ENCODE results near the gene HELZ. TPM values are rescaled to one million over a fixed set of nuclear protein-coding genes. Genes with fewer than 3 reads are reported as not detected.

Gene HELZ
- total and polyA plus RNA-seq, 2 experiments from 2014 or later, result 27.6 to 31.7 TPM

DNA sequence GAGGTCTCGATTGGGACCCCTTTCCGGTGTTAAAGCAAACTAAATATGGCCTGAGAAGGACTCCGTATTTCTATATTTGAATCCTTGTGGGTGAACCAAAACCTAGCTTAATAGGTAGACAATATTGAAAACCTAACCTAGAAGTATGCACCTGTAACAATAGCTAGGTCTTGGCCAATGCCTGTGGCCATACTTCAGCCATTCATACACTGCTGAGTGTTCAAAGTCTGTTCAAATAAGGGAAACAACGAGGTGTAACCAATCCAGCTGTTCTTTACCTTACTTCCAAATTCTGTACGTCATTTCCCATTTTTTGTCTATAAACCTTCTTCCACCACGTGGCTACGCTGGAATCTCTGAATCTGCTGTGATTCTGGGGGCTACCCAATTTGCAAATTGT lies 34.1 kb upstream of the HELZ start:
- DNase-seq (ENCODE audit: low read depth in 1 of 2, low spot score in 1 of 2), result no peak
- H3K27me3 ChIP-seq, result no peaks in the 10 kb centered on the region
- H3K9me3 ChIP-seq (ENCODE audit: low read depth), result no peaks in the 10 kb centered on the region
- H3K36me3 ChIP-seq, result no peaks in the 10 kb centered on the region
- H3K4me1 ChIP-seq (ENCODE audit: low read depth), result no peaks in the 10 kb centered on the region
- no peak overlapping the region for H3K27ac ChIP-seq
- no peak overlapping the region for H3K4me3 ChIP-seq
- TF ChIP-seq, protein P1, sequence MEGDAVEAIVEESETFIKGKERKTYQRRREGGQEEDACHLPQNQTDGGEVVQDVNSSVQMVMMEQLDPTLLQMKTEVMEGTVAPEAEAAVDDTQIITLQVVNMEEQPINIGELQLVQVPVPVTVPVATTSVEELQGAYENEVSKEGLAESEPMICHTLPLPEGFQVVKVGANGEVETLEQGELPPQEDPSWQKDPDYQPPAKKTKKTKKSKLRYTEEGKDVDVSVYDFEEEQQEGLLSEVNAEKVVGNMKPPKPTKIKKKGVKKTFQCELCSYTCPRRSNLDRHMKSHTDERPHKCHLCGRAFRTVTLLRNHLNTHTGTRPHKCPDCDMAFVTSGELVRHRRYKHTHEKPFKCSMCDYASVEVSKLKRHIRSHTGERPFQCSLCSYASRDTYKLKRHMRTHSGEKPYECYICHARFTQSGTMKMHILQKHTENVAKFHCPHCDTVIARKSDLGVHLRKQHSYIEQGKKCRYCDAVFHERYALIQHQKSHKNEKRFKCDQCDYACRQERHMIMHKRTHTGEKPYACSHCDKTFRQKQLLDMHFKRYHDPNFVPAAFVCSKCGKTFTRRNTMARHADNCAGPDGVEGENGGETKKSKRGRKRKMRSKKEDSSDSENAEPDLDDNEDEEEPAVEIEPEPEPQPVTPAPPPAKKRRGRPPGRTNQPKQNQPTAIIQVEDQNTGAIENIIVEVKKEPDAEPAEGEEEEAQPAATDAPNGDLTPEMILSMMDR (IDR thresholded peaks at IDR 0.05; ENCODE audit: low read depth, low read length), result no peak

- H3K27ac ChIP-seq, result no peak overlapping the region
- TF ChIP-seq, protein P1 (IDR thresholded peaks at IDR 0.05; ENCODE audit: low read depth, low read length), result no peak
- no peaks in the 10 kb centered on the region for H3K4me1 ChIP-seq (ENCODE audit: low read depth)
- no peak overlapping the region for H3K4me3 ChIP-seq
- DNase-seq (ENCODE audit: low read depth in 1 of 2, low spot score in 1 of 2), result no peak
- H3K36me3 ChIP-seq, result no peaks in the 10 kb centered on the region
- no peaks in the 10 kb centered on the region for H3K9me3 ChIP-seq (ENCODE audit: low read depth)
- H3K27me3 ChIP-seq, result no peaks in the 10 kb centered on the region
Observed at GRCh38 chr17:67278363-67278762, 33.4 kb upstream of the HELZ start.

DNA sequence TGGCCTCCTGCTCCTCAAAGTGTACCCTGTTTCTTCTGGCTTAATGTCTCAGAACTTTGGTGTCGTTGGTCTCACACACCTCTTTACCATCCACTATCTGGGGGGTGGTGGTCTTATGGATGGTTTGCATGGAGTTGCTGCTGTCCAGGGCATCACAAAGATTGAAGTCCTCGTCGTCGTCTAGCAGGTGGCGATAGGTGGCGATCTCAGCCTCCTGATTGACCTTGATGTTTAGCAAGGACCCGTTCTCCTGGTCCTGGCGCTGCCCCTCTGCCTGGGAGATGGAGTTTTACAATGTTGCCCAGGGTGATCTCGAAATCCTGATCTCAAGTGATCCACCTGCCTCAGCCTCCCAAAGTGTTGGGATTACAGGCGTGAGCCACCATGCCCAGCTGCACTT lies 31.1 kb upstream of the HELZ start:
- H3K27ac ChIP-seq, result no peak overlapping the region
- TF ChIP-seq, protein P1 (IDR thresholded peaks at IDR 0.05; ENCODE audit: low read depth, low read length), result no peak
- peak in 1 of 2 donors; percentile 18 for DNase-seq (ENCODE audit: low read depth in 1 of 2, low spot score in 1 of 2)

DNA sequence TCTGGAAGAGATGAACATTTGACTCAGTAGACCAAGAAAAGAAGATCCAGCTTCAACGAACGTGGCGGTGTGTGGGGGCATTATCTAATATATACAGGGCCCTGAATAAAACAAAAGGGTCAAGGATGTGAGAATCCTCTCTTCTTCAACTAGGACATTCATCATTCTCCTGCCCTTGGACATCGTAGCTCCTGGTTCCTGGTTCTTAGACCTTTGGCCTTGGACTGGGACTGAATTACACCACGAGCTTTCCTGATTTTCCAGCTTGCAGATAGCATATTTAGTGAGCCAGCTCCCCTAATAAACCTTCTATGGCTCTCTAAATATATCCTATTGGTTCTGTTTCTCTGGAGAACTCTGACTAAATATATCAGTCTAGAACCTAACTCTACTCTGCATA lies 29.5 kb upstream of the HELZ start:
- no peak overlapping the region for H3K4me3 ChIP-seq
- no peak for DNase-seq (ENCODE audit: low read depth in 1 of 2, low spot score in 1 of 2)
- TF ChIP-seq, protein P1 (IDR thresholded peaks at IDR 0.05; ENCODE audit: low read depth, low read length), result no peak
- H3K36me3 ChIP-seq, result no peaks in the 10 kb centered on the region
- no peaks in the 10 kb centered on the region for H3K9me3 ChIP-seq (ENCODE audit: low read depth)
- no peaks in the 10 kb centered on the region for H3K4me1 ChIP-seq (ENCODE audit: low read depth)
- H3K27ac ChIP-seq, result no peak overlapping the region
- H3K27me3 ChIP-seq, result no peaks in the 10 kb centered on the region

More for the DNA sequence above, 31.1 kb upstream of the HELZ start:
- H3K4me3 ChIP-seq, result no peak overlapping the region
- no peaks in the 10 kb centered on the region for H3K9me3 ChIP-seq (ENCODE audit: low read depth)
- H3K27me3 ChIP-seq, result no peaks in the 10 kb centered on the region
- no peaks in the 10 kb centered on the region for H3K4me1 ChIP-seq (ENCODE audit: low read depth)
- H3K36me3 ChIP-seq, result no peaks in the 10 kb centered on the region

- no peak for DNase-seq (ENCODE audit: low read depth in 1 of 2, low spot score in 1 of 2)
- Histone ChIP-seq H3K27me3 (no peaks in the 10 kb centered on the region), H3K36me3 (no peaks in the 10 kb centered on the region), H3K4me3 (no peak overlapping the region), H3K27ac (no peak overlapping the region), H3K9me3 (ENCODE audit: low read depth) (no peaks in the 10 kb centered on the region), H3K4me1 (ENCODE audit: low read depth) (no peaks in the 10 kb centered on the region)
- TF ChIP-seq, protein P1 (IDR thresholded peaks at IDR 0.05; ENCODE audit: low read depth, low read length), result no peak
Observed at GRCh38 chr17:67273900-67274299, 28.9 kb upstream of the HELZ start.
